Measurements from ENCODE around the gene ATF7.

DNA sequence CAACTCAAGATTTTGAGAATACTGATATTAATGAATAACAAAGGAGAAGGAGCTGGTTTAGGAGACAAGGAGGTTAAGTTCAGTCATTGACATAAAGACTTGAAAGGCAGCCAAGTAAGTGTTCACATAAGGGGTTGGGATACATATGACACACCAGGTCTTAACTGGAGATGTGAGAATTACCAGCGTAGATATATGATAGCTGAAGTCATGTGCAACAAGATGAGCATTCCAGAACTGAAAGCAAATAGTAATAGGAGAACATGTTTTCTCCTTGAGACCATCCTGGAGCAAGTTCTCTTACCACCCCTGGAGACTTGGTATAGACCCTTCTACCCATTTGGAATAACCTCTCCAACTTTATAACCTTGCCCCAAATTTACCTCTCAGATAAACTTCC is 75.6 kb downstream of the ATF7 start:
- TF ChIP-seq, protein P1, sequence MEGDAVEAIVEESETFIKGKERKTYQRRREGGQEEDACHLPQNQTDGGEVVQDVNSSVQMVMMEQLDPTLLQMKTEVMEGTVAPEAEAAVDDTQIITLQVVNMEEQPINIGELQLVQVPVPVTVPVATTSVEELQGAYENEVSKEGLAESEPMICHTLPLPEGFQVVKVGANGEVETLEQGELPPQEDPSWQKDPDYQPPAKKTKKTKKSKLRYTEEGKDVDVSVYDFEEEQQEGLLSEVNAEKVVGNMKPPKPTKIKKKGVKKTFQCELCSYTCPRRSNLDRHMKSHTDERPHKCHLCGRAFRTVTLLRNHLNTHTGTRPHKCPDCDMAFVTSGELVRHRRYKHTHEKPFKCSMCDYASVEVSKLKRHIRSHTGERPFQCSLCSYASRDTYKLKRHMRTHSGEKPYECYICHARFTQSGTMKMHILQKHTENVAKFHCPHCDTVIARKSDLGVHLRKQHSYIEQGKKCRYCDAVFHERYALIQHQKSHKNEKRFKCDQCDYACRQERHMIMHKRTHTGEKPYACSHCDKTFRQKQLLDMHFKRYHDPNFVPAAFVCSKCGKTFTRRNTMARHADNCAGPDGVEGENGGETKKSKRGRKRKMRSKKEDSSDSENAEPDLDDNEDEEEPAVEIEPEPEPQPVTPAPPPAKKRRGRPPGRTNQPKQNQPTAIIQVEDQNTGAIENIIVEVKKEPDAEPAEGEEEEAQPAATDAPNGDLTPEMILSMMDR (conservative IDR thresholded peaks at IDR 0.05 in 1 of 2, IDR thresholded peaks at IDR 0.05 in 1 of 2; ENCODE audit: low read depth in 1 of 2, low read length in 2 of 2), result no peak
- no peak for TF ChIP-seq EZH2 (IDR thresholded peaks at IDR 0.05; ENCODE audit: low read length, missing control alignments)
